Mammary epithelial cell (primary cell): Measurements from ENCODE around the gene S100A14.
"Not testable (repeated sequence)": the region's sequence is repeated elsewhere in the genome, so short reads cannot be mapped to it uniquely, and the experiment has no call there.

Experiments used
- CTCF ChIP-seq, 2 donors: IDR thresholded peaks in 1 of 2; conservative IDR thresholded peaks in 1 of 2; 2 replicates each; pipeline ENCODE4 v1.5.1; 2011 to 2012; ENCODE audit warnings: inconsistent platforms in 2 of 2, low read length in 2 of 2, mild to moderate bottlenecking in 2 of 2, control low read depth in 1 of 2, low read depth in 1 of 2; ENCODE audit not compliant: insufficient read depth in 1 of 2; ENCODE audit errors: extremely low read depth in 1 of 2
- EZH2 ChIP-seq: IDR thresholded peaks from 2 replicates; pipeline ENCODE4 v1.6.1; 2012; ENCODE audit warnings: low read length, inconsistent platforms, borderline replicate concordance

DNA sequence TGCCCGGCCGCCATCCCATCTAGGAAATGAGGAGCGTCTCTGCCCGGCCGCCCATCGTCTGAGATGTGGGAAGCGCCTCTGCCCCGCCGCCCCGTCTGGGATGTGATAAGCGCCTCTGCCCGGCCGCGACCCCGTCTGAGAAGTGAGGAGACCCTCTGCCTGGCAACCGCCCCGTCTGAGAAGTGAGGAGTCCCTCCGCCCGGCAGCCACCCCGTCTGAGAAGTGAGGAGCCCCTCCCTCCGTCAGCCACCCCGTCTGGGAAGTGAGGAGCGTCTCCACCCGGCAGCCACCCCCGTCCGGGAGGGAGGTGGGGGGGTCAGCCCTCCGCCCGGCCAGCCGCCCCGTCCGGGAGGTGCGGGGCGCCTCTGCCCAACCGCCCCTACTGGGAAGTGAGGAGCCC is 33.3 kb downstream of the S100A14 start:
- TF ChIP-seq CTCF (conservative IDR thresholded peaks at IDR 0.05 in 1 of 2, IDR thresholded peaks at IDR 0.05 in 1 of 2; ENCODE audit: extremely low read depth in 1 of 2, insufficient read depth in 1 of 2, low read depth in 1 of 2, low read length in 2 of 2); EZH2: not testable (repeated sequence)
